AG09309 (cell line): Measurements from ENCODE around the gene SLC38A3.

ENCODE experiments used
- DNase-seq: peaks from one replicate; pipeline ENCODE4 v3.0.0-alpha.2; 2010; ENCODE audit warnings: low read depth
- H3K4me3 ChIP-seq: 2 replicates; pipeline ENCODE4 v1.5.1; 2011; ENCODE audit warnings: mild to moderate bottlenecking, low read depth, low read length, moderate library complexity; ENCODE audit not compliant: control insufficient read depth
- TF ChIP-seq, protein P1 (sequence below): IDR thresholded peaks from 2 replicates; pipeline ENCODE4 v1.5.1; 2011; ENCODE audit warnings: mild to moderate bottlenecking, low read depth, low read length, inconsistent platforms; ENCODE audit not compliant: insufficient read depth, control insufficient read depth; ENCODE audit errors: missing control alignments

SLC38A3 gene

DNA sequence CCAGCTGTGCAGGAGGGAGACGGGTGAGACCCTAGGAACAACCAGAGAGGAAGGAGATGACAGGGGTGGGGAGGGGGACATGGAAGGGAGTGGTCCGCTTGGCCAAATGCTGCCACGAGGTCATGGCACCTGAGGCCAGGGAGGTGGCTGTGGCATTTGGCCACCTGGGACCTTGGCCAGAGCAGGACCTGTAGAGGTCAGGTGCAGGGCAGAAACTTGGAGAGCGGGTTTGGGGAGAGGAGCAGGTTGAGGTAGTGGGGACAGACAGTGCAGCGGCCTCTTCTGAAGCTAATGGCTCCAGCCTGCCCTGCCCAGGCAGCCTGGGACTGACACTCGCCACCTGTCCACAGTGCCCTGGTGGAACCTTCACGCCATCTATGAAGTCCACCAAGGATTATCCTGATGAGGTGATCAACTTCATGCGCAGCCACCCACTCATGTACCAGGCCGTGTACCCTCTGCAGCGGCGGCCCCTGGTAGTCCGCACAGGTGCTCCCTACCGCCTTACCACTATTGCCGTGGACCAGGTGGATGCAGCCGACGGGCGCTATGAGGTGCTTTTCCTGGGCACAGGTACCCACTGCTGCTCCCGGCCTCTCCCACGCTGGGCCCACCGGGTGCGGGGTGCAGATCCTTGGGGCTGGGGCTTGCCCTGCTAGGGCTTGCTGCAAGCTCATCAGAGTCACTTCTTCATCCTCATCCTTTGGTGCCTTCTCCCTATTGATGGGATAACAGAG is 20.7 kb upstream of the SLC38A3 start:
- TF ChIP-seq, protein P1, sequence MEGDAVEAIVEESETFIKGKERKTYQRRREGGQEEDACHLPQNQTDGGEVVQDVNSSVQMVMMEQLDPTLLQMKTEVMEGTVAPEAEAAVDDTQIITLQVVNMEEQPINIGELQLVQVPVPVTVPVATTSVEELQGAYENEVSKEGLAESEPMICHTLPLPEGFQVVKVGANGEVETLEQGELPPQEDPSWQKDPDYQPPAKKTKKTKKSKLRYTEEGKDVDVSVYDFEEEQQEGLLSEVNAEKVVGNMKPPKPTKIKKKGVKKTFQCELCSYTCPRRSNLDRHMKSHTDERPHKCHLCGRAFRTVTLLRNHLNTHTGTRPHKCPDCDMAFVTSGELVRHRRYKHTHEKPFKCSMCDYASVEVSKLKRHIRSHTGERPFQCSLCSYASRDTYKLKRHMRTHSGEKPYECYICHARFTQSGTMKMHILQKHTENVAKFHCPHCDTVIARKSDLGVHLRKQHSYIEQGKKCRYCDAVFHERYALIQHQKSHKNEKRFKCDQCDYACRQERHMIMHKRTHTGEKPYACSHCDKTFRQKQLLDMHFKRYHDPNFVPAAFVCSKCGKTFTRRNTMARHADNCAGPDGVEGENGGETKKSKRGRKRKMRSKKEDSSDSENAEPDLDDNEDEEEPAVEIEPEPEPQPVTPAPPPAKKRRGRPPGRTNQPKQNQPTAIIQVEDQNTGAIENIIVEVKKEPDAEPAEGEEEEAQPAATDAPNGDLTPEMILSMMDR = no peak
- no peak overlapping the region for H3K4me3 ChIP-seq
- no peak for DNase-seq

DNA sequence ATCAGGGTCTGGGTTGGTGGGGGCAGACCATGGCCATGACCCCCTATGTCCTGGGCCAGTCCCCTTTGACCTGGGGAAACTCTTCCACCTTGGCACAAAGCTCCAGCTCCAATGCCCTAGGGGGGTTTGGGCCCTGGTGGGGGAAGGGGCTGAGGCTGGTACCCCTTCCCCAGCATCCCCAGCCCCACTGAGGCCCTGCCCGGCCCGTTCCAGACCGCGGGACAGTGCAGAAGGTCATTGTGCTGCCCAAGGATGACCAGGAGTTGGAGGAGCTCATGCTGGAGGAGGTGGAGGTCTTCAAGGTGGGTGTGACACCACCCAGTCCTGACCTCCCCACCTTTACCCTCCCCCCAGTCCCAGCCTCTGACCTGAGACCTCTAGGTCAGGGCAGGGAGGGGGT is 19.8 kb upstream of the SLC38A3 start:
- H3K4me3 ChIP-seq = no peak overlapping the region
- TF ChIP-seq, protein P1 = no peak
- no peak for DNase-seq

DNA sequence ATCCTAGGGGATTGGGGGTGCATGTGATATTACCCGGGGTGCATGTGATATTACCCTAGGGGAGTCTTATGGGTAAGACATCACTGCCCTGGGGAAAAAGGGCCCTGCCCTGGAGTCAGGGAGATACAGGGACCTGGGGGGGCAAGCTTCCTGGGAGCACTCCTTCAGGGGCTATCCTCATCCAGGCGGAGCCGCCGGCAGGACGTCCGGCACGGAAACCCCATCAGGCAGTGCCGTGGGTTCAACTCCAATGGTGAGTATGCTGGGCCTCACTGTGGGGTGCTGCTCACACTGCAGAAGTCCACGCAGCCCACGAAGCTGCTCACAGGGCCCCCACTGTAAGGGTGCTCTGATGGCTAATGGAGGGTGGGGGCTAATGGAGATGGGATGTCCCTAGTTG is 19.0 kb upstream of the SLC38A3 start:
- TF ChIP-seq, protein P1 = no peak
- DNase-seq = no peak
- no peak overlapping the region for H3K4me3 ChIP-seq

DNA sequence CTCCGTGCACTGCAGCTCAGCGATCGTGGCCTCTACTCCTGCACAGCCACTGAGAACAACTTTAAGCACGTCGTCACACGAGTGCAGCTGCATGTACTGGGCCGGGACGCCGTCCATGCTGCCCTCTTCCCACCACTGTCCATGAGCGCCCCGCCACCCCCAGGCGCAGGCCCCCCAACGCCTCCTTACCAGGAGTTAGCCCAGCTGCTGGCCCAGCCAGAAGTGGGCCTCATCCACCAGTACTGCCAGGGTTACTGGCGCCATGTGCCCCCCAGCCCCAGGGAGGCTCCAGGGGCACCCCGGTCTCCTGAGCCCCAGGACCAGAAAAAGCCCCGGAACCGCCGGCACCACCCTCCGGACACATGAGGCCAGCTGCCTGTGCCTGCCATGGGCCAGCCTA is 17.3 kb upstream of the SLC38A3 start:
- TF ChIP-seq, protein P1 = no peak
- no peak overlapping the region for H3K4me3 ChIP-seq
- DNase-seq = no peak

DNA sequence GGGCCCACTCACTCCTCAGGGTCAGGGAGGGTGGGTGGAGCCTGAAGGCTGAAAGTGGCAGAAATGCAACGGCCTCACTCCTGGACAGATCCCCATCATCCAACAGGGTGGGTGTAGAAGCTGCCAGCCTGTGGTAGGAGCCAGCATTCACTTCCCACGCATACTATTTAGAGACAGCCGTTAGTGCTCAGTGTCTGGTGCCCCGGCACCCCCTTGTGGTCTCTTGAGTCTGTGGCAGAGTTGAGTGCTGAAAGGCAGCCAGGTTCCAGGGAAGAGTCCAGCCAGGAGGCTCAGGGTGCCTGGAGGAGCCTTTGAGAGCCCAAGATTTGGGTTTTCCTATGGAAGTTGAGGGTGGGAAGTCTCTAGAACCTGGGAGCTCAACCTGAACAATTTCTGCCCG is 15.8 kb upstream of the SLC38A3 start:
- no peak overlapping the region for H3K4me3 ChIP-seq
- DNase-seq = peak; percentile 55
- TF ChIP-seq, protein P1 = peak; percentile 95

DNA sequence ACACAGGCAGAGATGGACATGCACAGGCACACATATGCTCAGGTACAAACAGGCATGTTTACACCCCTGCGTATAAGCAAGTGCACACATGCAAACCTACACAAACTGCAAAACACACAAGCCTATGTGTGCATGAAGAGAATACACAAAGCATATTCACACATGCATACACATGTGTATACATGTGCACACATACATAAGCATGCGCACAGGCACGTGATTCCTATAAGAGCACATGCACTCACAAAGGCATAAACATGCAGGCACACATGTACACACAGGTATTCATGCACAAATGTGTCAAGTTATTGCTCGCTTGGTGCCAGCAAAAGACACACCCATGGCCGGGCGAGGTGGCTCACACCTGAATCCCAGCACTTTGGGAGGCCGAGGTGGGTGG is 15.1 kb upstream of the SLC38A3 start:
- TF ChIP-seq, protein P1 = no peak
- no peak for DNase-seq

More for the DNA sequence above, 15.1 kb upstream of the SLC38A3 start:
- H3K4me3 ChIP-seq = no peak overlapping the region
